Measurements from ENCODE around the gene AARSD1.
A peak's percentile ranks its signal among the peaks of the same experiment; 100 is the strongest.
"Not testable (repeated sequence)": the region's sequence is repeated elsewhere in the genome, so short reads cannot be mapped to it uniquely, and the experiment has no call there.

The AARSD1 gene

GRCh38 chr17:42920106-42920900 lies 44.0 kb downstream of the AARSD1 start:
- DNase-seq (ENCODE audit: low read depth) = no peak

DNA sequence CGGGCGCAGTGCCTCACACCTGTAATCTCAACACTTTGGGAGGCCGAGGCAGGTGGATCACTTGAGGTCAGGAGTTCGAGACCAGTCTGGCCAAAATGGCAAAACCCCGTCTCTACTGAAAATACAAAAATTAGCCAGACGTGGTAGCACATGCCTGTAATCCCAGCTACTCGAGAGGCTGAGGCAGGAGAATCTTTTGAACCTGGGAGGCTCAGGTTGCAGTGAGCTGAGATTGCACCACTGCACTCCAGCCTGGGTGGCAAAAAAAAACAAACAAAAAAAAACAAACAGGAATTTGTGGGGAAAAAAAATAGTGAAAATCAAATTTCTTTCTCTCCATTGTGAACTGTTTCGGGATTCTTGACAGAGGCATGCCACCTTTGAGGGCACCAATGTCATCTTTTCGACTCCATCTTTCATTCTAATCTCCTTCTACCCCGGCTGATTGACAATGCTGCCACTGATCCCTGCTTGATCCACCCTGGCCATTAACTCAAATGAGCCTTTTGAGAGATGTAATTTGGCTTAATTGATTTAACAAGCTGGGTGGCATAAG lies 44.7 kb downstream of the AARSD1 start:
- DNase-seq (ENCODE audit: low read depth) = not testable (repeated sequence)

- DNase-seq (ENCODE audit: low read depth) = no peak
Observed at GRCh38 chr17:42918902-42919521, 45.2 kb downstream of the AARSD1 start.

DNA sequence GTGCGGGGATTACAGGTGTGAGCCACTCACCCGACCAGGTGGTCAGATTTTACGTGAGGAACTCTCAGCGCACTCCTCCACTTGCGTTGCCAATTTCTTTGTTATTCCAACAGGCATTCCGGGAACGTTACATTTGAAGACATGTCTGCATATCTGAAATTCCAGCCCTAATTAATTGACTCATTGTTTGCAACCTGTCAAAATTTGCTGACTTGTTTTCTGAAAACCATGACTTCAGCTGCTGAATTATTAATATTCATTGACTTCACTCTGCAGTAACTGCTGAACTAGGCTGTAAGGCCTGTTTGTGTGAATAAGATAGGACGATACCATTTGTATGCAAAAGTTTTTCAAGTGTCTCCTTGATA lies 47.0 kb downstream of the AARSD1 start:
- no peak for DNase-seq (ENCODE audit: low read depth)

GRCh38 chr17:42916388-42917235 lies 47.6 kb downstream of the AARSD1 start:
- not testable (repeated sequence) for DNase-seq (ENCODE audit: low read depth)

DNA sequence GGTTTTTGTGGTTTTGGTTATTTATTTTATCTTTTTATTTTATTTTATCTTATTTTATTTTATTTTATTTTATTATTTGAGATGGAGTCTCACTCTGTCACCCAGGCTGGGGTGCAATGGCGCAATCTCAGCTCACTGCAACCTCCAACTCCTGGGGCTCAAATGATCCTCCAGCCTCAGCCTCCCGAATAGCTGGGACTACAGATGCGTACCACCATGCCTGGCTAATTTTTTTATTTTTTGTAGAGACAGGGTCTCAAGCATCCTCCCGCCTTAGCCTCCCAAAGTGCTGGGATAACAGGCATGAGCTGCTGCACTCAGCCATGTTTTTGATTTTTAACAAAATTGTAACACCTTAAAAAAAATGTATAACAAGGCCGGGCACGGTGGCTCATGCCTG lies 49.0 kb downstream of the AARSD1 start:
- not testable (repeated sequence) for DNase-seq (ENCODE audit: low read depth)

DNA sequence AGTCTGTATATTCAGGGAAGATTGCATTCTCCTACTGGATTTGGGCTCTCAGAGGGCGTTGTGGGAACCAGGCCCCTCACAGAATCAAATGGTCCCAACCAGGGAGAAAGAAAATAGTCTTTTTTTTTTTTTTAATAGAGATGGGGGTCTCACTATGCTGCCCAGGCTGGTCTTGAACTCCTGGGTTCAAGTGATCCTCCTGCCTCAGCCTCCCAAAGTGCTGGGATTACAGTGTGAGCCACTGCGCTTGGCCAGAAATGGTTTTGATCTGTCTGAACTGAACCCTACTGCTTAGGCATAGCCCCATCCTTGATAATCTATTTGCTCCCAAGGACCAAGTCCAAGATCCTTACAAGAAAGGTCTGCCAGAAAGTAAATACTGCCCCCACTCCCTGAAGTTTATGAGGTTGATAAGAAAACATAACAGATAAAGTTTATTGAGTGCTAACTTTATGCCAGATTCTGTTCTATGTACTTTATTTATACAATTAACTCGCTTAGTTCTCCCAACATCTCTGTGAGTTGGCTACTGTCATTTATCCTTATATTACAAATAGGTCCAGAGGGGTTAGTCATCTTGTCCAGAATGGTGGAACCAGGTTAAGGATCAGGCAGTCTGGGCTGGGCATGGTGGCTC lies 50.2 kb downstream of the AARSD1 start:
- no peak for DNase-seq (ENCODE audit: low read depth)

DNA sequence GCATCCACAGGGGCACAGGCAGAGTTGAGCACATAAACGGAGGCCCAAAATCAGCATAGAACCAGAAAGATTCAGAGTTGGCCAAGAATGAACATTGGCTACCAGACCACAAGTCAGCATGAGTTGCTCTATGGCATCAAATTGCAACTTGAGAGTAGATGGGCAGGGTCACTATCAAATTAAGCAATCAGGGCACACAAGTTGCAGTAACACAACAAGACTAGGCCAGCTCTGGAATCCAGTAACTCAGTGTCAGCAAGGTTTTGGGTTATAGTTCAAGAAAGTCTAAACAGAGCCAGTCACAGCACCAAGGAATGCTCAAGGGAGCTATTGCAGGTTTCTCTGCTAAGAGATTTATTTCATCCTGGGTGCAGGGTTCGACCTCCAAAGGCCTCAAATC lies 50.7 kb downstream of the AARSD1 start:
- no peak for DNase-seq (ENCODE audit: low read depth)

- DNase-seq (ENCODE audit: low read depth) = peak; percentile 23
Observed at GRCh38 chr17:42908872-42909700, 55.2 kb downstream of the AARSD1 start.

- no peak for DNase-seq (ENCODE audit: low read depth)
Observed at GRCh38 chr17:42906772-42907446, 57.3 kb downstream of the AARSD1 start.

- DNase-seq (ENCODE audit: low read depth) = no peak
Observed at GRCh38 chr17:42904110-42904469, 60.2 kb downstream of the AARSD1 start.

DNA sequence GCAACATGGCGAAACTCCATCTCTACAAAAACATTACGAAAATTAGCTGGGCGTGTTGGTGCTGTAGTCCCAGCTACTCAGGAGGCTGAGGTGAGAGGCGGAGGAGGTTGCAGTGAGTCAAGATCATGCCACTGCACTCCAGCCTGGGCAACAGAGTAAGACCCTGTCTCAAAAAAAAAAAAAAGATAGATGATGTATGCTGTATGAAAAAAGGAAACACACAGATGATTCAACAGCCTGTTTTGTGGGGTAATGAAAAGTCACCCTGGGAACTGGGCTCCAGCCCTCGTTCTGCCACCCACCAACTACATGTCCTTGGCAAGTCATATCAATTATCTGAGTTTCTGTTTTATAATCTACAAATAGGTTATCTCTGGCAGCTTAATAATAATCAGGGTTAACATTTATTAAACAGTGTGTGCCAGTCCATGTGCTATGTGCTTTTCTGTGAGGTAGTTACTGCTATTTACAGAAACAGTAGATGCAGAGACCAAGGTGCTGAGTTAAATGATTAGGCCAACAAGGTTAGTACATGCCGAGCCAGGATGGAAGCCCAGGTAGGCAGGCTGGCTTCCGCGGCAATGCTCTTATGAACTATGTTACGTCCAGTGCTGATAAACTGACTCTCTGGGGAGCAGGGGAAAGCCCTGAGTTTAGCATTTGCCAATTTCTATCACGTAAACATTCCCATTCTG lies 62.6 kb downstream of the AARSD1 start:
- no peak for DNase-seq (ENCODE audit: low read depth)

All from EH (cell line).